Measurements from ENCODE around the gene OLFM1.

DNA sequence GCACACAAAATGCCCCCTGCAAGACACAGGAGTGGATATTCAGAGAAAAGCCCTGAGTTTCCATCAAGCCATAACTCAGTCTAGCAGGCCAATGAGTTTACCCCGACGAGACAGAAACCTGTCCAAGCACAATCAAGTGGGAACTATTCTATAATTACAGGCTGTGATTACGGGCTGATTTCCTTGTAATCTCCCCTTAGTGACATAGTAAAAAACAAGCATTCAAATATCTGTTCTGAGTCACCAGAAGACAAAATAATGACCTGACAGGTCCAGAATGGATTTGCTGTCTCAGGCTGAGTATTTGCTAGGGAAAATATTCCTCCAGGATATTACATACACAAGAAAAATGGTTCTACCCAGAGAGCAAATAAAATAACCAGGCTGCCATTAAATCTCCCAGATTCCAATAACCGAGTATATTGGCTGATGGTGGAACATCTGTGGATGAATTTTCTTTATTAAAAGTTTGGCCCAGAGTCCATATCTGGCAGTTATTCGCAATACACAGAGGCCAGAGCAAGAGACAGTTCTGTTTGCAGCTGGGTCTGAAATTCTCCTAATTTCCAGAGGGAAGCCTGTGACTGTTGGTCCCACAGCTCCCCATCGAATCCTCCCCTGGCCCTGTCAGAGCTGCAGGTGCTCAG is 35.8 kb downstream of the OLFM1 start:
- TF ChIP-seq RAD21 (IDR thresholded peaks at IDR 0.05; ENCODE audit: low read depth) (no peak), REST (IDR thresholded peaks at IDR 0.05; ENCODE audit: low read depth) (no peak), TCF12 (IDR thresholded peaks at IDR 0.05; ENCODE audit: low read depth) (no peak), NFIC (IDR thresholded peaks at IDR 0.05) (no peak), CEBPB (IDR thresholded peaks at IDR 0.05) (no peak), CREB1 (IDR thresholded peaks at IDR 0.05; ENCODE audit: low read depth) (no peak), TAF1 (IDR thresholded peaks at IDR 0.05; ENCODE audit: low read depth) (no peak), ZBTB7A (IDR thresholded peaks at IDR 0.05; ENCODE audit: low read depth) (no peak), EGR1 (IDR thresholded peaks at IDR 0.05) (no peak), YY1 (IDR thresholded peaks at IDR 0.05; ENCODE audit: low read depth) (no peak), TEAD4 (IDR thresholded peaks at IDR 0.05) (no peak)

Data from Ishikawa (cell line).